ENCODE results near the gene AKAP8L. TPM values are rescaled to one million over a fixed set of nuclear protein-coding genes. Genes with fewer than 3 reads are reported as not detected.
A peak's percentile ranks its signal among the peaks of the same experiment; 100 is the strongest.

Gene AKAP8L
- total and polyA plus RNA-seq, 9 of the 15 experiments (the other 6 are each of a cell fraction or from before 2014, with no cell fraction given) = 2.4 to 116 (median 70.7) TPM

DNA sequence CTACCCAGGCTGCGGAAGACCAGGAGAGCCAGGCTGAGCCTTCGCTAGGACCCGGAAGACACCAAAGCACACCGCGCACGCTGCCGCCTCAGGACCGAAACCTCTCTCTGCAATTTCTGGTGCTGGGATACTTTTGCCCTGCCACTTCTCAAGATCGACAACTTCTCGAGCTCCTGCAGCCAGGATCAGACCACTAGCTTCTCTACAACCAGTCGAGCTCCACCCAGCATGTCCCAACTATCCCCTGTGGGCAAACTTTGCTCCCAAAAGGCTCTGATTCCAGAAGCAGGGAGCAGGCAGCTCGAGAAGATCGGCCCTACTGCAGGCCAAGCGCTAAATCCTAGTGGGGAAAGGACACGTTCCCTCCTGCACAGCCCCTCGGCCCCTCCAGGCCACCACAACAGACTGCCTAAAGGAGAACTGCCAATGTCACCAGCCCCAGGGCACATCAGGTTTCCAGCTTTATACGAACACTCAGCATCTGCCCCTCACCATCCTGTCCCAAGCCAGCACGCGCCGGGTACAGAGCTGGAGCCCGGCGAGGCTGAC lies 40.2 kb downstream of the AKAP8L start (continued):
- no peak for TF ChIP-seq JUND (IDR thresholded peaks at IDR 0.05; ENCODE audit: borderline replicate concordance, low read depth, low read length)
- no peak for TF ChIP-seq JUND (tag; IDR thresholded peaks at IDR 0.05; ENCODE audit: borderline replicate concordance, low read depth, low read length)
- TF ChIP-seq ZNF644 (tag; IDR thresholded peaks at IDR 0.05; ENCODE audit: low read depth) = no peak
- TF ChIP-seq, protein P1, sequence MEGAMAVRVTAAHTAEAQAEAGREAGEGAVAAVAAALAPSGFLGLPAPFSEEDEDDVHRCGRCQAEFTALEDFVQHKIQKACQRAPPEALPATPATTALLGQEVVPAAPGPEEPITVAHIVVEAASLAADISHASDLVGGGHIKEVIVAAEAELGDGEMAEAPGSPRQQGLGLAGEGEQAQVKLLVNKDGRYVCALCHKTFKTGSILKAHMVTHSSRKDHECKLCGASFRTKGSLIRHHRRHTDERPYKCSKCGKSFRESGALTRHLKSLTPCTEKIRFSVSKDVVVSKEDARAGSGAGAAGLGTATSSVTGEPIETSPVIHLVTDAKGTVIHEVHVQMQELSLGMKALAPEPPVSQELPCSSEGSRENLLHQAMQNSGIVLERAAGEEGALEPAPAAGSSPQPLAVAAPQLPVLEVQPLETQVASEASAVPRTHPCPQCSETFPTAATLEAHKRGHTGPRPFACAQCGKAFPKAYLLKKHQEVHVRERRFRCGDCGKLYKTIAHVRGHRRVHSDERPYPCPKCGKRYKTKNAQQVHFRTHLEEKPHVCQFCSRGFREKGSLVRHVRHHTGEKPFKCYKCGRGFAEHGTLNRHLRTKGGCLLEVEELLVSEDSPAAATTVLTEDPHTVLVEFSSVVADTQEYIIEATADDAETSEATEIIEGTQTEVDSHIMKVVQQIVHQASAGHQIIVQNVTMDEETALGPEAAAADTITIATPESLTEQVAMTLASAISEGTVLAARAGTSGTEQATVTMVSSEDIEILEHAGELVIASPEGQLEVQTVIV (CRISPR knock-in tag; IDR thresholded peaks at IDR 0.05; ENCODE audit: borderline replicate concordance) = no peak
- TF ChIP-seq FOXJ3 (CRISPR knock-in tag; IDR thresholded peaks at IDR 0.05) = no peak
- TF ChIP-seq TOE1 (IDR thresholded peaks at IDR 0.05; ENCODE audit: borderline replicate concordance) = 0 out of 2 replicates have a peak, but pooled peaks have one; percentile 49
- TF ChIP-seq TOE1 (CRISPR knock-in tag; IDR thresholded peaks at IDR 0.05; ENCODE audit: borderline replicate concordance, low read depth) = no peak
- no peak for TF ChIP-seq STAG1 (CRISPR knock-in tag; IDR thresholded peaks at IDR 0.05; ENCODE audit: borderline replicate concordance)
- TF ChIP-seq, protein P2, sequence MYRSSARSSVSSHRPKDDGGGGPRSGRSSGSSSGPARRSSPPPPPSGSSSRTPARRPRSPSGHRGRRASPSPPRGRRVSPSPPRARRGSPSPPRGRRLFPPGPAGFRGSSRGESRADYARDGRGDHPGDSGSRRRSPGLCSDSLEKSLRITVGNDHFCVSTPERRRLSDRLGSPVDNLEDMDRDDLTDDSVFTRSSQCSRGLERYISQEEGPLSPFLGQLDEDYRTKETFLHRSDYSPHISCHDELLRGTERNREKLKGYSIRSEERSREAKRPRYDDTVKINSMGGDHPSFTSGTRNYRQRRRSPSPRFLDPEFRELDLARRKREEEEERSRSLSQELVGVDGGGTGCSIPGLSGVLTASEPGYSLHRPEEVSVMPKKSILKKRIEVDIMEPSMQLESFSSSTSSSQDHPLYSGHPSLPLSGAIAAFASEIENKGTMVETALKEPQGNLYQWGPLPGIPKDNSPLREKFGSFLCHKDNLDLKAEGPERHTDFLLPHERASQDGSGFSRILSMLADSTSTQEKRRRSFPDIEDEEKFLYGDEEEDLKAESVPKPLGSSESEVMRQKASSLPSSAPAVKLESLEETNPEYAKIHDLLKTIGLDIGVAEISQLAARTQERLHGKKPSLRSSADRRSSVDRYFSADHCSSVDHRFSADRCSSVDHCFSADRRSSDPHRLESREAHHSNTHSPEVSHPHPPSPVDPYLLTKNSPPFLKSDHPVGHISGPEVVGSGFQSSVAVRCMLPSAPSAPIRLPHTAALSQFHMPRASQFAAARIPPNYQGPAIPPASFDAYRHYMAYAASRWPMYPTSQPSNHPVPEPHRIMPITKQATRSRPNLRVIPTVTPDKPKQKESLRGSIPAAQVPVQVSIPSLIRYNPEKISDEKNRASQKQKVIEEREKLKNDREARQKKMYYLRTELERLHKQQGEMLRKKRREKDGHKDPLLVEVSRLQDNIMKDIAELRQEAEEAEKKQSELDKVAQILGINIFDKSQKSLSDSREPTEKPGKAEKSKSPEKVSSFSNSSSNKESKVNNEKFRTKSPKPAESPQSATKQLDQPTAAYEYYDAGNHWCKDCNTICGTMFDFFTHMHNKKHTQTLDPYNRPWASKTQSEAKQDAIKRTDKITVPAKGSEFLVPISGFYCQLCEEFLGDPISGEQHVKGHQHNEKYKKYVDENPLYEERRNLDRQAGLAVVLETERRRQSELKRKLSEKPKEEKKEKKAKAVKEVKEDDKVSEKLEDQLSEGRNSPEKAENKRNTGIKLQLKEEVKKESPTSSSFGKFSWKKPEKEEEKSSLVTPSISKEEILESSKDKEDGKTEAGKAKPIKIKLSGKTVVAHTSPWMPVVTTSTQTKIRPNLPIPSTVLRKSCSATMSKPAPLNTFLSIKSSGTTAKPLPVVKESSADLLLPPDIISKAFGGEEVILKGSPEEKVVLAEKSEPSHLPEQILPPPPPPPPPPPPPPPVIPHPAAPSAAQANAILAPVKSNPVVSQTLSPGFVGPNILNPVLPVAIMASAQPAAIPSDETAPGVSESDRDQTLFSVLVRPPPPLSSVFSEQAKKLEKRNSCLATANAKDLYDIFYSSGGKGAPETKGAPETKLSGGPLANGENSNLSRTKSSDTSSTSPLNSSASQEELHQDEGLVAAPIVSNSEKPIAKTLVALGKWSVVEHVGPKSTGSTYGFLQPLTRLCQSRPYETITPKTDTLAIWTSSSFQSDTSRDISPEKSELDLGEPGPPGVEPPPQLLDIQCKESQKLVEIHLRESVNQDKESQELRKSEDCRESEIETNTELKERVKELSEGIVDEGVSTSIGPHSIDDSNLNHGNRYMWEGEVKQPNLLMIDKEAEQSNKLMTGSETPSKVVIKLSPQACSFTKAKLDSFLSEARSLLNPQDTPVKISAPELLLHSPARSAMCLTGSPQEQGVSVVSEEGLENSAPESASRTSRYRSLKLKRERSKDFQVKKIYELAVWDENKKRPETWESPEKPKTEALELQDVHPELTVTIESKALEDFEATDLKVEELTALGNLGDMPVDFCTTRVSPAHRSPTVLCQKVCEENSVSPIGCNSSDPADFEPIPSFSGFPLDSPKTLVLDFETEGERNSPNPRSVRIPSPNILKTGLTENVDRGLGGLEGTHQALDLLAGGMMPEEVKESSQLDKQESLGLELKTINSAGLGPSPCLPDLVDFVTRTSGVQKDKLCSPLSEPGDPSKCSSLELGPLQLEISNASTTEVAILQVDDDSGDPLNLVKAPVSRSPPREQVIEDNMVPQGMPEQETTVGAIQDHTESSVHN (IDR thresholded peaks at IDR 0.05; ENCODE audit: borderline replicate concordance in 1 of 2, low read depth in 1 of 2) = no peak
- no peak for TF ChIP-seq ATF7 (IDR thresholded peaks at IDR 0.05)
- TF ChIP-seq ZZZ3 (IDR thresholded peaks at IDR 0.05) = no peak
- no peak for TF ChIP-seq CBX5 (IDR thresholded peaks at IDR 0.05; ENCODE audit: borderline replicate concordance, low read depth)
- no peak for TF ChIP-seq TCFL5 (CRISPR knock-in tag; conservative IDR thresholded peaks at IDR 0.05)
- peak in 1 of 2 experiments; percentile 91; a peak in 1 of 4 replicates for TF ChIP-seq SIN3A (IDR thresholded peaks at IDR 0.05; ENCODE audit: borderline replicate concordance in 2 of 2, control insufficient read depth in 1 of 2, low read depth in 2 of 2, low read length in 2 of 2)
- no peak for TF ChIP-seq ZNF253 (CRISPR knock-in tag; conservative IDR thresholded peaks at IDR 0.05)
- TF ChIP-seq ZNF695 (CRISPR knock-in tag; IDR thresholded peaks at IDR 0.05) = no peak
- no peak for TF ChIP-seq CHD2 (IDR thresholded peaks at IDR 0.05; ENCODE audit: low read depth, low read length)
- no peak for TF ChIP-seq CCAR2 (IDR thresholded peaks at IDR 0.05; ENCODE audit: low read depth, low read length)
